GM19328 (cell line): Measurements from ENCODE around the gene LIF.

Experiments used
- ATAC-seq: cut with Tn5 transposase; IDR thresholded peaks from one replicate; pipeline ENCODE4 v1.9.1; 2021; ENCODE audit warnings: mild to moderate bottlenecking, moderate library complexity; ENCODE audit not compliant: unreplicated experiment

LIF gene

DNA sequence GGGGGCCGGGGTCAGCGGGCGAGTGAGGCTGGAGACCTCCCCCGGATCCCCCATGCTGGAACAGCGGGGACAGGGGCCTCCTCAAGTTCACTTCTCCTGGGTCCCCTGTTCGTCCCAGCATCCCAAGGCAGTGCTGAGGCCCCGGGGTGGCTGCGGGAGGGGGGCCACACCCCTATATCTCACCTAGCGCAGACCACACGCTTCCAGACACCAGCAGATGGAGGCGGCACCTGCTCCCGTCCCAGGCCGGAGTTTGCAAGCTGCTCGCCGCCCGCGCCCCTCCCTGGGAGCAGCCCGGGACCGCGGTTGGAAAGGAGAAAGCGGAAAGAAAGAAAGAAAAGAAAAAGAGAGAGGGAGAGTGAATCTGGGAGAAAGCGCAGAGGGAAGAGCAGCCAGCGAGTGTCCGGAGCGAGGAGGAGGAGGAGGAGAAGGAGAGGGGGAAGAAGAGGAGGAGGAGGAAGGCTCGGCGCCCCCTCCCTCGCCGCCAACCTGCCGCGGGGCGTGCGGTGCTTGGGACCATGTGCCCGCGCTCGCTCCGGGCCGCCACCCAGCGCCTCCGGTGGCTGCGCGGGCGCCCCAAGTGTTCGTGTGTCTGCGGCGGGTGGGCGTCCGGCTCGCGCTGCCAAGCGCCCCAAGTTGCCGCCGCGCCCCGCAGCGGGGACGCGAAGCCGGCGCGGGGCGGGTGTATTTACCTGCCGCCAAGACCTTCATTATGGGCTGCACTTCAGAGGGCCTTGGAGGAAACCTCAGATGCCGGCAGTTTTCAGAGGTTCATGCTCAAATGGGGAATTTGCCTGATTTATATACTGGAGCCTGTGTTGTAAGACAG, at the start of gene LIF:
Gene LIF, minus strand, starts transcription at position 775 of the 829 bp plus-strand sequence. Its CDS starts 64 bp downstream, at position 711.
- no peak for ATAC-seq

GRCh38 chr22:30296324-30296723, 49.8 kb upstream of the LIF start:
- ATAC-seq: no peak

GRCh38 chr22:30295576-30295975, 49.0 kb upstream of the LIF start:
- no peak for ATAC-seq

DNA sequence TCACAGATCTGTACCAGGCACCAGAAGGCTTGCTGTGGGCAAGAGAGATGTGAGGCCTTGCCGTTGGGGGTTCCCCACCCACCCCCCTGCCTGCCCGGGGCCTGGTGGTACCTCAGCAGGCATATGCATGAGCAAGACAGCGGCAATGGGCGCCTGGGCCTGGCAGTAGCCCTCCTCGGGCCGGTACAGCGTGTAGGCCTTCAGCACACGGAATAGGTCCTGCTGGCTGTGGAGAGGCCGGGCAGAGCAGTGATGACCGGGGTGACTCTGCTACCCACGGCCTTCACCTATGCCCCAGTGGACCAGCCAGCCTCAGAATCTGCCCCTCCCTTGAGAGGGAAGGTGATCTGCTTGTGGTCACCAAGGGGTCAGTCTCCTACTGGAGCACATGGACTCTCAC, 48.3 kb upstream of the LIF start:
- ATAC-seq: no peak

GRCh38 chr22:30294066-30294465, 47.5 kb upstream of the LIF start:
- no peak for ATAC-seq

GRCh38 chr22:30293026-30293425, 46.5 kb upstream of the LIF start:
- ATAC-seq: no peak

DNA sequence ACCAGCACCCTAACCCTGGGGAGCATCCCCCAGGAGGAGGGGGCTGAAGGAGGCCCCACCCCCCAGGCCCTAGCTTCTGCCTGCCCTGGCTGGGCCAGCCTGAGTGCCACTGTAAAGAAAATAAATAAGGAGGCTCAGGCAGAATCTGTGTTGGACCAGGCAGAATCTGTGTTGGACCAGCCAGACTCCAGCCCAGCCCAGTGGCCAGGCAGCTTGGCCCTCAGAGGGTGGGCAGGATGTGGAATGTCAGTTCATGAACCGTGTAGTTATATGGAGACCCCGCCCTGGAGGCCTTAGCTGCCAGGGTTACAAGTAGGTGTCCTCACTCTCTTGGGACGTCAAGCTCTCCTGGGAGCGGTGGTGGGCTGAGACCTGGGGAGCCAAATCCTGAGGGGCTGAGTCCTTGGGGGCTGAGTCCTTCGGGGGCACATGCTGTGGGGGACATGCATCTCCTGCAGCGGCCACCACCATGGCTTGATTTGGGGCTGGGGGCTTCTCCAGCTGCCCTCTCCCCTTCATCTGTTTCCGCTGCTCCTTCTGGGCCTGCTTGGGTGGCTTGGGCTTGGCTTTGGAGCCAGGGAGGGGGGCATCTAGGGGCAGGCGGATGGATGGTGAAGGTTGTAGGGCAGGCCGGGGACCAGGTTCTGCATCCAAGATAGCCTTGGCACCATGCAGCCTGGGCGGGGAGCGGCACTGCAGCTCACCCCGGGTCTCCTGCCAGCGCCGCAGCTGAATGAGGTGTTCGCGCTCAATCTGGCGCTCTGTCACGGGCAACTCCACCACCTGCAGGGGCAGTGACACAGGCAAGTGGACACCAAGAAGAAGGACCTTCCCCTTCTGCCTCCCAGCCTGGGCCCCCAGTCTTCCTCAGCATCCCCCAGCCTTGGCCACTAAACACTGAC, 45.8 kb upstream of the LIF start:
- no peak for ATAC-seq

DNA sequence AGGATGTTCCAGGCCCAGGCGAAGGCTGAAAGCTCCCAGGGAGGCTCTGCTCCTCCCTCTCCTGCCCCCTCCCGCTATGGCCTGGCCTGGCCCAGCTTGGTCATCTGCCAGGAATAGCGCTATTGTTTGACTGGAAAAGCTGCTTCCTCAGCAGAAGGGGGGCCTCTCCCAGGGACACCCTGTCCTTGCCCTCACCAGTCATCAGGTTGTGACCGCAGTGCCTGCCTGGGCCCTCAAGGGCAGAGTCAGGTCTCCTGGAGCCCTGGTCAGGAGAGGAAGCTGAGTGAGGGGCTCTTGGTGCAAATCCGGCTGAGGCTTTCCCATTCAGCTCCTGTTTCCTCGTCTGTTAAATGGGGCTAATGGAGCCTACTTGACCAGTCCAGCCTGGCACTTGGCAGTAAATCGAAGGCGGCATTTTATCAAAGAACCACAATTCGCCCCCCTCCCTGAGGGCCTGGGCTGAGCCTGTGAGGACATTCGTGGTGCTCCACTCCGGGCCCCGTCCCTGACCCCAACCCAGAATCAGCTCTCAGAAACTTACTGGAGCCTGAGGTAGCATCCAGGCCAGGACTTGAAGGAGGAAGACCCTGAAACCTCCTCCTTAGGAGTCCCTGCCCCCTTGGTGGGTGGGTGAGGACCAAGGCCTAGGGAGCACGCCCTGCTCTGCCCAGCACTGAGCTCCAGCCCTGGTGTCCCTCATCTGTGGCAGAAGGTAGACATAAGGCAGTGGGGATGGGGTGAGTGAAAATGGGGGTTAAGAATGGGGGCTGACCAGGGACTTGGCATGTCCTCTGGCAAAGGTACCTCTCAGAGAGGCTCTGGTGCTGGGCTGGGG, 44.7 kb upstream of the LIF start:
- ATAC-seq: no peak

DNA sequence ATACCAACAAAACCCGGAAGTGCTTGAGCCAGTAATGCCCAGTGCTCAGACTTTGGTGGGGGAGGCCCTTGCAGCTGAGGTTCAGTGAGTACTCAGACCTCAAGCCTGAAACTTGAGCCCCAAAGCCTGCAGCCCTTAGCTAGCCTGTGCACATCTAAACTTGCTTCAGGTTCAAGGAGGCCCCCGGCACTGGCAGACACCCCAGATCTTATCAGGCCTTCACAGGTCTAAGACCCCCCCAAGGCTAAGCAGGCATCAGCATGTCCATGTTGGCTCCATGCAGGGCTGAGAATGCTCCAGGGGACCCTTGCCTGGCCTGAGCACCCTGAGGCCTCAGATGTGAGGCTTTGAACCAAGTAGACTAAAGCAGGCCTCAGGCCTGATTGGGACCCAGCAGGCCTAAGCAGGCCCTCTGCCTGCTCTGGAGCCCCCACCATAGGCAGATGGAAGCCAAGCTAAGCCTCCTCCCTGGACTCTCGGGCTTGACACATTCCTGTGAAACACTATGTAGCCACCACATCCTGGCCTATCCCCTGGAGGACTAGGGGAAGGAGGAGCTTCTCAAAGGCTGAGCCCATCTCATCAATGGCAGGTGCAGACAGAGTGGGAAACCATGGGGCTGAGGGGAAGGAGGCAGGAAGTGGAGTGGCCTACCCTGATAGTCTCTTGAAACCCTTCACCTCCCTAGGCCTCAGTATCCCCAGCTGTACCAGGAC, 43.9 kb upstream of the LIF start:
- ATAC-seq: no peak

DNA sequence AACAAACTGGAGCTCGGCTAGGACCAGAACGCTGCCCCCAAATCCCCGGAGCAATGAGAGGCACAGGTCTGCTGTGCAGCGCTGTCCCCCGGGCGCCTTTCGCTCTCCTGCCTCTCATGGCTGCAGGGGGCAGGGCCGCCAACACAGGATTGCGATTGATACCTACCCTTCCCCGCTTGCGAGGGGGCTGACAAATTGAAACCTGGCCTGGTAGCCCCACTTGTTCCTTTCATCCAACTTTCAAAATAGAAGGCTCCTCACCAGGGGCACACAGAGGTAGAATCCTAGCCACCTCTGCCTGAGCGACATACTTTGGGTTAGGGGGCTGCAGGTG, 43.4 kb upstream of the LIF start:
- ATAC-seq: no peak

DNA sequence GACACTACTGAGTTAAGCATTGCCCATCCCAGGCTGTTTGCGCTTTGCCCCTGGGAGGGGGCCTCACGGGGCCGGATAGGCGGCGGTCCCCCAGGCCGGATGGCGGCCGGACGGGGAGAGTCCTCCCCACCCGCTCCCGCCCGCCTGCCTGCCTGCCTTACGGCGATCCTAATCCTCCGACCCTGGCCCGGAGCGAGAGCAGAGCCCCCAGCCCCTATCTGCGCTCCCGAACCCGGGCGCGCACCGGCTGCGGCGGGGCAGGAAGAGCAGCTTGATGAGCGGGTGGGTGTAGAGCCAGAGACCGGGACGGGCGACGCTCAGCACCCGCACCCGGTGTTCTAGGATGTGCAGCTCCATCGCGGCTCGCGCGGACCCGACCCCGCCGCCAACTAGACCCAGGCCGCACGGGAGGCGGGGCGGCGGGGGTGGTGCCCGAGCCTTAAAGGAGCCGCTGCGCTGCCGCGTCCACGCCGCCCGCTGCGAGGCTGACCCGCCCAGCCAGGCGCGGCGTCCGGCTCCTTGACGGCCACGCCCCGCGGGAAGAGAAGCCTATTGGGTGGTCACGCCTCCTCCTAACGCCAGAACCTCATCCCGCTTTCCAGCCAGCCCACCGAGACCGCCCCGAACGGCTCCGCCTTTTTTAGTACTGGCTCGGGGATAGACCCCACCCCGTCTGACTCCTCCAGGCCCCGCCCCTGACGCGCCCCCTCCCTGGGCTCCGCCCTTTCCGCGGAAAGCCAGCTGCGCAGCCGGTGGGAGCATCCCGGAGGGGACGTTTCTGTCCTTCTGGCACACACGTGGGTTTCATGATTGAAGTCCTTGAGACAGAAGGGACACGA, 42.8 kb upstream of the LIF start, which contains the start of gene CASTOR1:
Gene CASTOR1, minus strand, starts transcription at position 365 of the 839 bp plus-strand sequence. Its CDS starts 8 bp downstream, at position 357.
- ATAC-seq: peak; percentile 80

GRCh38 chr22:30288419-30289140, 42.0 kb upstream of the LIF start:
- no peak for ATAC-seq

DNA sequence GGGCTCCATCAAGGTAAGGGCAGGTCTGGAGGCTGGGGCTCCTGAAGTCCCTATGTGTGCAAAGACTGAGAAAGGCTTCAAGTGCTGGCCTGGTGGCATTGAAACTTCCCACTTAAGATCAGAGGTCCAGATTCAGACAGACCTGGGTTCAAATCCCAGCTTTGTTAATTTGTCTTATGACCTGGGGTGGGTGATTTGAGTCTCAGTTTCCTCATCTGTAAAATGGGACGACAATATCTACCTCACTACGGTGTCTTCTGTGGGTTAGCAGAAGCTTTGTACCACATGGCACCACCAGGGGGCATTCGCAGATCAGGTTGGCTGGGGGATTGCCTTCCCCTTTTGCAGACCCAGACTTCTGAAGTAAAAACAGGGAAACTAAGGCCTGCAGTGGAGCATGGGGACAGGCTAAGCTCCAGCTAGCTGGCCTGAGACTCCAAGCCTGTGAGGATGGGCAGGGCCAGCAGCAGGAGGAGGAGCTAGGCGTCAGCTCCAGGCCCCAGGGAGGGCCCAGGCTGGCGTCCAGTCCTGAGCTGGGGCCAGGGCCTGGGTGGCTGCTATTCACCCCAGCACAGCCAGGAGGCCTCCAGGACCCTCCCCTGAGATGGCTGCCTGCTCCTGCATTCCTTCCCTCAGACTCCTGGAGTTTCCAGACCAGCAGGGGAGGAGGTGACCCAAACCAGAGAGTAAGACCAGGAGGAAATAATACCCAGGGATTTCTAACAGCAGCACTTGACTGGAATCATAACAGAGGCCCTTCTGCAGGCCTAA, 41.3 kb upstream of the LIF start:
- ATAC-seq: no peak

- no peak for ATAC-seq
Observed at GRCh38 chr22:30286813-30287647, 40.5 kb upstream of the LIF start.

- ATAC-seq: no peak
Observed at GRCh38 chr22:30286331-30286730, 39.8 kb upstream of the LIF start.

GRCh38 chr22:30285846-30286200, 39.3 kb upstream of the LIF start:
- no peak for ATAC-seq

- no peak for ATAC-seq
Observed at GRCh38 chr22:30285176-30285845, 38.8 kb upstream of the LIF start.
